Kidney epithelial cell (primary cell): ENCODE measurements around the gene SLC5A7. TPM values are rescaled to one million over a fixed set of nuclear protein-coding genes. Genes with fewer than 3 reads are reported as not detected.

Experiments used
- DNase-seq: peaks from one replicate; pipeline ENCODE4 v3.0.0-alpha.2; 2010; ENCODE audit warnings: low read depth
- H3K27me3 ChIP-seq: 2 replicates; pipeline ENCODE4 v1.6.0; 2011; ENCODE audit warnings: low read length; ENCODE audit not compliant: control insufficient read depth, insufficient read depth
- H3K36me3 ChIP-seq: 2 replicates; pipeline ENCODE4 v1.5.1; 2011; ENCODE audit warnings: low read length; ENCODE audit not compliant: control insufficient read depth, insufficient read depth
- H3K4me3 ChIP-seq: 2 replicates; pipeline ENCODE4 v1.5.1; 2011; ENCODE audit warnings: low read depth, mild to moderate bottlenecking, control low read depth, low read length
- CTCF ChIP-seq: IDR thresholded peaks from 2 replicates; pipeline ENCODE4 v1.5.1; 2011; ENCODE audit warnings: mild to moderate bottlenecking, moderate library complexity, low read length, control low read depth, inconsistent platforms; ENCODE audit not compliant: insufficient read depth, poor library complexity, severe bottlenecking
- total RNA-seq: library from RNA; depleted of rRNA; stranded (reverse); fragments of >200 nt; gene quantifications from 2 replicates; pipeline ENCODE4 v1.2.3, GENCODE V29; 2015

Gene SLC5A7
- total RNA-seq, 1 donor from 2014 or later, result not detected

- Histone ChIP-seq H3K27me3 (no peaks in the 10 kb centered on the region), H3K4me3 (no peak overlapping the region), H3K36me3 (no peaks in the 10 kb centered on the region)
- DNase-seq, result no peak
- TF ChIP-seq CTCF, result no peak
Observed at GRCh38 chr2:108022628-108023027, 36.3 kb downstream of the SLC5A7 start.

GRCh38 chr2:108023776-108024175 is 37.5 kb downstream of the SLC5A7 start:
- Histone ChIP-seq H3K36me3 (no peaks in the 10 kb centered on the region), H3K4me3 (no peak overlapping the region), H3K27me3 (no peaks in the 10 kb centered on the region)
- no peak for TF ChIP-seq CTCF
- DNase-seq, result no peak

GRCh38 chr2:108026092-108026794 is 39.9 kb downstream of the SLC5A7 start:
- Histone ChIP-seq H3K27me3 (no peaks in the 10 kb centered on the region), H3K36me3 (no peaks in the 10 kb centered on the region), H3K4me3 (no peak overlapping the region)
- TF ChIP-seq CTCF, result no peak
- DNase-seq, result no peak

GRCh38 chr2:108029496-108029895 is 43.2 kb downstream of the SLC5A7 start:
- Histone ChIP-seq H3K4me3 (no peak overlapping the region), H3K36me3 (no peaks in the 10 kb centered on the region), H3K27me3 (no peaks in the 10 kb centered on the region)
- no peak for TF ChIP-seq CTCF
- DNase-seq, result no peak

GRCh38 chr2:108029912-108030311 is 43.6 kb downstream of the SLC5A7 start:
- Histone ChIP-seq H3K36me3 (no peaks in the 10 kb centered on the region), H3K4me3 (no peak overlapping the region), H3K27me3 (no peaks in the 10 kb centered on the region)
- no peak for TF ChIP-seq CTCF
- DNase-seq, result no peak

GRCh38 chr2:108031471-108031941 is 45.2 kb downstream of the SLC5A7 start:
- DNase-seq, result no peak
- TF ChIP-seq CTCF, result no peak
- no peaks in the 10 kb centered on the region for H3K36me3 ChIP-seq
- H3K27me3 ChIP-seq, result no peaks in the 10 kb centered on the region
- no peak overlapping the region for H3K4me3 ChIP-seq
